IPS-NIHi7 (cell line): ENCODE measurements around the gene SIPA1L3.

Experiments used
- DNase-seq: peaks from one replicate; pipeline ENCODE4 v3.0.0; 2012; ENCODE audit warnings: mixed read lengths; ENCODE audit errors: extremely low spot score

Gene SIPA1L3

DNA sequence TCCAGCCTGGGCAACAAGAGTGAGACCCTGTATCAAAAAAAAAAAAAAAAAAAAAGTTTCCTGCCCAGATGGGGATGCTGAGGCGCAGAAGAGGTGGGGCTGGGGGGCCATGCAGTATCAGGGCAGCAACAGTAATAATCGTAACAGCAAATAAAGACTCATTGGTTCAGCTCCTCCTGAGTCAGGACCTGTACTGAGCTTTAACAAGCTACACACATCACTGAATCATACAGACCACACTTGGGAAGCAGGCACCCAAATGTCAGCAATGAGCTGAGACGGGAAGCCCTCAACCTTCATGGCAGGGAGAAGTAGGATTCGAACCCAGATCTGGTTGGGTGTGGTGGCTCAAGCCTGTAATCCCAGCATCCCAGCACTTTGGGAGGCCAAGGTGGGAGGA lies 327.6 kb downstream of the SIPA1L3 start:
- no peak for DNase-seq

DNA sequence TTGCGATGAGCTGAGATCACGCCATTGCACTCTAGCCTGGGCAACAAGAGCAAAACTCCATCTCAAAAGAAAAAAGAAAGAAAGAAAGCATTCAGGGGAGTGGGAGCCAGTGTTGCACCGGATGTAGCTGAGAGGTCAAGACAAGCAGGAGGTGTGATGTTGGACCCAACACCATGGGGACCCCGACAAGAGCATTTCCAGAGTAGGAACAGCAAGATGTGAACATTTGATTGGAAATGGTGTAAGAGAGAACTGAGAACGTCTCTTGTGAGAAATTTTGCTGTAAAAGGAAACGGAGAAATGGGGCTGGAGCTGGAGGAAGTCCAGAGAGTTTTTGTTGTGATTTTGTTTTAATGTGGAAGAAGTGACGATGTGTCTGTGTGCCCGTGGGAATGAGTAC lies 332.8 kb downstream of the SIPA1L3 start:
- DNase-seq: no peak

DNA sequence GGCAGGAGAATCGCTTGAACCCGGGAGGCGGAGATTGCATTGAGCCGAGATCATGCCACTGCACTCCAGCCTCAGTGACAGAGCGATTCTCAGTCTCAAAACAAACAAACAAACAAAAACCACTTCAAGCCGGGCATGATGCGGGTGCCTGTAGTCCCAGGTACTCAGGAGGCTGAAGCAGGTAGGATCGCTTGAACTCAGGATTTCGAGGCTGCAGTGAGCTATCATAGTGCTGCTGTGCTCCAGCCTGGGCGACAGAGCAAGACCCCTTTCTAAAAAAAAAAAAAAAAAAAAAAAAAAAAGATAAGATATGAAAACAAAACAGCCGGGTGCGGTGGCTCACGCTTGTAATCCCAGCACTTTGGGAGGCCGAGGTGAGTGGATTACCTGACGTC lies 336.3 kb downstream of the SIPA1L3 start:
- no peak for DNase-seq

DNA sequence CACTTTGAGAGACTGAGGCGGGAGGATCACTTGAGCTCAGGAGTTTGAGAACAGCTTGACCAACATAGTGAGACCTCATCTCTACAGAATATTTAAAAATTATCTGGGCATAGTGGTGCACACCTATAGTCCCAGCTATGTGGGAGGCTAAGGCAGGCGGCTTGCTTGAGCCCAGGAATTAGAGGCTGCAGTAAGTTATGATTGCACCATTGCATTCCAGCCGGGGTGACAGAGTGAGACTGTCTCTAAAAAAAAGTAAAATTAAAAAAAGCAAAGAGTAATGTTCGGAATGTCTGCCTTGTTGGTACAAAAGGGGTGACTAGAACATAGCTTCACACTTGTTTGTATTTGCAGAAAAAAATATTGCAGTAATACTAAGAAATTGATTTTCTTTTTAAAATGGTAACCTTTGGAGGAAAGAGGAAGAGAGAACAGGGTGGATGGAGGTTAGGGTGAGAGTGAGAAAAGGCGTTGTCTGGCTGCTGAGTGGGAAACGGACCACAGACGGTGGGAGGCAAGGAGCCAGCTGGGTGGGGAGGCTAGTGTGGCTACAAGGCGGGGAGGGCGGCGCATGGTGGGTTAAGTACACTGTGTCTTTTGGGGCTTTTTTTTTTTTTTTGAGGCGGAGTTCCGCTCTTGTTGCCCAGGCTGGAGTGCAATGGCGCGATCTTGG lies 339.0 kb downstream of the SIPA1L3 start:
- DNase-seq: no peak

DNA sequence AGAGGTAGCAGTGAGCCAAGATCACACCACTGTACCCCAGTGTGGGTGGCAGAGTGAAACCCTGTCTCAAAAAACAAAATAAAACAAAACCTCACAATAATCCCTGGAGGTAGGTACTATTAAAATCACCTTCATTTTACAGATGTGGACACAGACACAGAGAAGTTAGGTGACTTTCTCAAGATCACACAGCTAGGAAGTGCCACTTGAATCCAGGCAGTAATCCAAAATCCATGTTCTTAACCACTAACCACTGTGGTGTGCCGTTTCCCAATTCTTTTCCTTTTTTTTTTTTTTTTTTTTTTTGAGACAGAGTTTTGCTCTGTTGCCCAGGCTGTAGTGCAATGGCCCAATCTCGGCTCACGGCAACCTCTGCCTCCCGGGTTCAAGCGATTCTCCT lies 340.1 kb downstream of the SIPA1L3 start:
- no peak for DNase-seq

DNA sequence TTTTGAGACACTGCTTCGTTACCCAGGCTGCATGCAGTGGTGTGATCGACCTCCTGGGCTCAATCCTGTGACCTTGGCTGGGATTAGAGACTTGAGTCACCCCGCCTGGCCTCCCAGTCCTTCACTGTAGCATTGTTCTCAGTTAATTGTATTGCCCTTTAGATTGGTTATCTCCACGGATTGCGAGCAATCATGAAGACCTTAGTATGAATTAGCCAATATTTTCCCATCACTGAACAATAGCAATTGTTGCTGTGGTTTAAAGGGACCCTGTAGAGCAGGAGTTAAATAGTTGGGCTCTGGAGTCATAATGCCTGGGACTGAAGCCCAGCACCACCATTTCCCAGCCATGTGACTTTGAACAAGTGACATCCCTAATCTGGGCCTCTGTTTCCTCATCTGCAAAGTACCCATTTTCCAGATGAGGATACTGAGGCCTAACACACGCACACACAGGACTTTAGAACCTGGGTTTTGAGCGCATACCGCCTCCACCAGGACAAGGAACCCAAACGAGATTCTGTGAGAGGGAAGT lies 340.8 kb downstream of the SIPA1L3 start:
- DNase-seq: no peak

DNA sequence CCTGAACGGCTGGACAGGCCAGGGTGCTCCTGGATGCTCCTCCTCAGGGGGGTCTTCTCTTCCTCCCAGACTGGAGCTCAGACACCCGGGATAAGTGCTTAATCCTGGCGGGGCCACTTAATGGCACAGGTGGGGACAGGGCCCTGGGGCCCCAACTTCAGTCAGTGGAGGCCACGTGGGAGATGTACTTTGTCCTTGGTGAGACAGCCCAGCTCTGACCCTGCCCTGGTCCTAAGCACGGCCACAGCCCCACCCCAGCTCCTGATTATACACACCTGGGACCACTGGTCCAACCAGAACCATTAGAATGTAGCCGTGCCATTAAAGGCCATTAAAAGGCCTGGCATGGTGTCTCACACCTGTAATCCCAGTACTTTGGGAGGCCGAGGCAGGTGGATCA lies 341.4 kb downstream of the SIPA1L3 start:
- no peak for DNase-seq

DNA sequence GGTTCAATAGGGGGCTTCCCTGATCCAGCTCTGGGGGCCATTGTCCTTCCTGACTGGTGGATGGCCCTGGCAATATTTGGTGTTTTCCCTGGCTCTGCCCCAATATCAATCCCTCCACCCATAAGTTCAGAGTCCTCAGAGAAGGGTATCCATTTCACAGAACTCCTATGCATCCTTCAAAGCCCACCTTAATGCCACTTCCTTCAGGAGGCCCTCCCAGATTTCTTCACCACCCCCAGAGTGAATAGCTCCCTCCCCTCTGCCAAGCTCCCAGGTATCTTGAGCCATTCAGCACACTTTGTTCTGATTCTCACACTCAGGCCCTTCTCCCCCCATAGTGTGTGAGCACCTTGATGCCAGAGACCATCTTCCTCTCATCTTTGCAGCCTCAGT lies 343.4 kb downstream of the SIPA1L3 start:
- DNase-seq: no peak

DNA sequence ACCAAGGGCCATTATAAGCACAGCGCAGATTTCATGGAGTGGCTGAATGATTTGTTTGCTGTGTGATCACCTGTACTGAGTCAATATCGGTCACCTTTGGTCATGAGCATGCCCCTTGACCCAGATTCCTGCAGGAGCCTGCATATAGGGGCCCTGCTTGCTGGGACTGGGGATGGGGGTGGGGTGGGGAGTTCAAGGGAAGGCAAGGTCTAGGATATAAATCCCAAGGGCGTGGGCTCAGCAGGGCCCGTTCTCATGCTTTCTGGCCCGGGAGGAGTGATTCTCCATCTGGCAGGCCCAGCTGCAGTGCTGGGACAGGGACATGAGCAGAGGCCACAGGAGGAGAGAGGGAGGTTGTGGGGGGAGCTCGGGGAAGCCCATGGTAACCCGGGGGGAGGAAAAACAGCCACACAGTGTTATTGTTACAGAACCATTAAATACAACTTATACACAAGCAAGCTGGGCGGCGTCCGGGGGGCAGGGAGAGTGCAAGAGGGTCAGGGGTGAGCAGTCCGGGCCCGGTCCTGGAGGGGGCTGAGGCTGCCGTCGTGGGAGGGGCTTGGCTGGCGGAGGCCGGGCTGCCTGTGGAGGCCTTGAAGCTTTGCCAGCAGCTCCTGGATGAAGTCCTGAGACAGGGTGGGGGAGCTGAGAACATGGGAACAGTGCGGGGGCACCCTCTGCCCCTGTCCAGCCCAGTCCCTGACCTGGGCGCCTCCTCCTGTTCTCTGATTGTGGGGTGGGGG lies 344.0 kb downstream of the SIPA1L3 start:
- no peak for DNase-seq

DNA sequence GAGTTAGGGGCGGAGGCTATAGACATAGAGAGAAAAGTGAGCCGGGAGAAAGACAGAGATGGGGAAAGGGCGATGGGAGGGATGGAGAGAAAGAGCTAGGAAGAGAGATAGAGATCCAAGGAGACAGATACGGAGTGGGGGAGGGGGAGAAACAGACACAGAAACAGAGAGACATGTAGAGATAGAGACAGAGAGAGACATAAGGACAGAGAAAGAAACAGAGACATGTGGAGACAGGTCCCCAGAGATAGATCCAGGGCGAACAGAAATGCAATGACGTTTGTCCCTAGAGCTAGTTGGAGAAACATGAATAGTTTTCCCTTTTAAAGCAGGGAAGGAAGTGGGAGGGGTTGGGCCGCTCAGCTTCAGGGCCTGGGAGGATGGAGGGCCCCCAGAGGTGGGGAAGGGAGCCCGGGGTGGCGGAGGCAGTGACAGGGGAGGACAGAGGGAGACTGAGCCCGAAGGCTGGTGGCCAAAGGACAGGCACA lies 344.6 kb downstream of the SIPA1L3 start:
- no peak for DNase-seq

DNA sequence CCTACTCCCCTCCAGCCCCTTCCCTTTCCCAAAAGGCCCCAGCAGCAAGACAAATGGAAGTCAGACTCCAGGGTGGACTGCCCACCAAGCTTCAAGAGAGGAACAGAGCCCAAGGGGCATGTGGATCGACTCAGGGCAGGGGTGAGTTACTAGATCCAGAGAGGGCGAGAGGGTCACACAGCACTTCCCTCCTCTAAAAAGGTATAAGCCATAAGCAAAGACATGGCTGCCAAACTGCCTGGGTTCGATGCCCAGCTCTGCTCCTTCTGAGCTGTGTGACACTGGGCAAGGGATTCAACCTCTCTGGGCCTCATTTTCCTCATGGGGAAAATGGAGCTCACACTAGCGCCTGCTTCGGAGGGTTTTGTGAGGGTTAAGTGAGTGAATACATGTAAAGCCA lies 345.4 kb downstream of the SIPA1L3 start:
- DNase-seq: no peak

DNA sequence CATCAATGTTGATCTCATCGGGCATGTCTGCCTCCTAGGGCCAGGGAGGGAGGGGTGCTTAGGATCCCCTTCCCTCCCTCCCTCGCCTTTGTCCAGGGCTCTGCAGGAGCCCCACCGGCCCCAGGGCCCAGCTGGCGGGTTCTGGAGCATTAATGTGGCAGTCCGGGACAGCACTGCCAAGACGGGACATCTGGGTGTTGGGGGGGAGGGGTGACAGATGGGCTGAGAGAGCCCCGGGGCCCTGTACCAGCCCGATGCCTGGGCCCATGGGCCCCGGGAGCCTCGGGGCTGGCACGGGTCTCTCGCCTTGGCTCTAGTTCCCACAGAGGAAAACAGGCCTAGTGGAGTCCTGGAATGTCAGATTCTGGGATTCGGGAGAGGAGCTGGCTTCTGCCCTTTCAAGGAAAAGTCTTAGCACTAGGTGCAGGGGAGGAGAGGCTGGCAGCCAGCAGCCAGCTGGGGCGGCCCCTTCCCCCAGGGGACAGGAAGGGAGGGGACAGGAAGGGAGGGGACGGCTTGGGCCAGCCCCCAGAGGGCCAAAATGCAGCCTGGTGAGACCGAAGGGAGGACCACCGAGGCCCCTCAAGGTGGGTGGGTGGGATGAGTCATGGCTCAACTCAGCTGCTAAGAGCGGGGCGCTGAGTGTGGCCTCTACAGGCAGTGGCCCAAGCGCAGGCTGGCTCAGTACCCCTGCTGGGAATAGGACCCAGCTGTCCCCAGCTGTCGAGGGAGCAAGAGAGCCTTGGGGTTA lies 346.1 kb downstream of the SIPA1L3 start:
- peak; percentile 18 for DNase-seq

DNA sequence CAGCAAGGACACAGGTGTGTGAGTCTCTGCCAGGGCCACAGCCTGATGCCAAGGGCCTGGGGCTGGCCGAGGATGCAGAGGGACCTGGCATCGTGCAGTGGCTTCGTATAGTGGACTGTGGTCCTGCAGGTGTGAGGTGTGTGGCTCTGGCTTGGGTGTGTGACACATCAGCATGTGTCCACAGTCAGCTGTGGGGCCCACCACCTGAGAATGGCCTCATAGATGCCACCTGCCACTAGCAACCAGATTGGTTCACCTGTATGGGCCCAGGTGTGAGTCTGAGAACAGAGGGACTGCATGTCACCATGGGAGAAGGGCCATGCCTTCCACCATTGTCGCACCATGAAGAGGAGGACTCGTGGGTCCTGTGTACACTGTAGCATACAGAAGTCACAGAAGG lies 346.8 kb downstream of the SIPA1L3 start:
- no peak for DNase-seq

DNA sequence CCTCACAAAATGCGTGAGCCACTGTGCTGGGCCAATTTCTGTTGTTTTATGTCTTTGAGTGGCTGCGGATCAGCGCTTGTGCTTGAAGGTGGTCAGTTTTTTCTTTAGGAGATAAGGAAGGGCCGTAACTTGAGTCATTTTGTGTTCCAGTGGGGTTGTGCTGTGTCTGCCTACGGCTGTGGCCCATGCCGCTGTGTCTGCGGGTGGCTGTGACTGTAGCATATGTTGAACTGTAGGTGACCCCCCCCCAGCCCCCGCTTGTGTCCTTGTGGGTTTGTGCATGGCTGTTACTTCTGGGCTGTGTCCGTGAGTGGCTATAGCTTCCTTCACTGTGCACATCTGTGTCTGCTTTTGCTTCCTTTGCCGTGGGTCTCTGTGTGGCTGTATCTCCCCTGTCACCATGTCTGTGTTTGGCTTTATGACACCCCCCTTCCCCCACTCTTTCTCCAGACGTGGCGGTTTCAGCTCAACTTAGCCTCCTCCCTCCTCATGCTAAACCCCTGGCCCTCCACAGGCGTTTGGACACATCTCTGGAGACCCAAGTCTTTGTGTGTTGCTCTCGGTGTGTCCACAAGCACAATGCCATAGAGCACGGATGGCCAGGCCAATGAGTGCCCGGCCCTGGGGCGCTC lies 348.5 kb downstream of the SIPA1L3 start:
- no peak for DNase-seq
